Adrenal gland (tissue), 5 donors: ENCODE measurements around the gene FUT8.

ENCODE experiments used
- CTCF ChIP-seq, 6 experiments: fragments of 450-650 bp in 4 of 6; fragments of 200-600 bp in 2 of 6; sonication (generic) in 1 of 6; IDR thresholded peaks; 1 replicate in 5 of 6; 2 replicates in 1 of 6; pipeline versions ENCODE4 v1.5.1 to v1.8.0; 2016 to 2021; ENCODE audit warnings: antibody characterized with exemption in 6 of 6, mild to moderate bottlenecking in 2 of 6, moderate library complexity in 1 of 6
- POLR2A ChIP-seq, 2 donors: fragments of 450-650 bp; IDR thresholded peaks; one replicate each; pipeline ENCODE4 v1.6.1; 2017; ENCODE audit warnings: antibody characterized with exemption in 2 of 2, mild to moderate bottlenecking in 2 of 2, moderate library complexity in 1 of 2
- donor health status: DM: no; HTN: no; CAD: no.

DNA sequence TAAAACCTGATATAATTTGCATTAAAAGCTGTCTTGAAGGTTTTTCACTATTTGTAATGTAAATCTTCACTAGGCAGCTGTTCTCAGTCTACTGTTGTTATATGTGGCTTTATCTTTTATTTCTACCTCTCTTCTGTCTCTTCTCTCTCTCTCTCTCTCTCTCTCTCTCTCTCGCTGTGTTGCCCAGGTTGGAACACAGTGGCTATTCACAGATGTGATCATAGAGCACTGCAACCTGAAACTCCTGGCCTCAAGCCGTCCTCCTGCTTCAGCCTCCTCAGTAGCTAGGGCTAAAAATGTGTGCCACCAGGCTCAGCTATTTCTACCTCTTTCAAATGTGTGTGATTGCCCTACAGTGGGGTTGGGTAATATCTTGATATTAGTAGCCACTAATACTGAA lies 21.1 kb downstream of the FUT8 start:
- TF ChIP-seq CTCF (IDR thresholded peaks at IDR 0.05), result no peak
- no peak for TF ChIP-seq POLR2A (IDR thresholded peaks at IDR 0.05)
